SK-N-SH (cell line): Measurements from ENCODE around the gene FAM47E.

Experiments used
- CHD2 ChIP-seq: fragments of 150-350 bp; IDR thresholded peaks from 2 replicates; pipeline ENCODE4 v1.6.1; 2018; ENCODE audit warnings: low read length; ENCODE audit not compliant: partially characterized antibody
- ELF1 ChIP-seq: IDR thresholded peaks from 2 replicates; pipeline ENCODE4 v1.4.0; 2012
- EP300 ChIP-seq, 2 experiments: IDR thresholded peaks; 2 replicates each; pipeline versions ENCODE4 v1.4.0 to v1.6.1; 2012; ENCODE audit warnings: borderline replicate concordance in 1 of 2, low read depth in 1 of 2, low read length in 1 of 2
- EZH2phosphoT487 ChIP-seq: fragments of 200-600 bp; sonication (generic); IDR thresholded peaks from 2 replicates; pipeline ENCODE4 v1.6.1; 2017; ENCODE audit warnings: low read depth, mixed run types, mild to moderate bottlenecking, antibody characterized with exemption, moderate library complexity, borderline replicate concordance
- RAD21 ChIP-seq: IDR thresholded peaks from 2 replicates; pipeline ENCODE4 v1.6.1; 2012; ENCODE audit warnings: mild to moderate bottlenecking, low read length
- RFX5 ChIP-seq: IDR thresholded peaks from 2 replicates; pipeline ENCODE4 v1.6.1; 2012; ENCODE audit warnings: mild to moderate bottlenecking, improper control_type of control experiment, low read length
- TAF1 ChIP-seq: IDR thresholded peaks from 2 replicates; pipeline ENCODE4 v1.6.1; 2012; ENCODE audit warnings: low read depth, mild to moderate bottlenecking, low read length, moderate library complexity, borderline replicate concordance
- TEAD4 ChIP-seq: IDR thresholded peaks from 2 replicates; pipeline ENCODE4 v1.4.0; 2012; ENCODE audit warnings: mild to moderate bottlenecking, borderline replicate concordance; ENCODE audit not compliant: insufficient read depth
- YY1 ChIP-seq: IDR thresholded peaks from 2 replicates; pipeline ENCODE4 v1.4.0; 2012; ENCODE audit warnings: low read depth, mild to moderate bottlenecking
- TF ChIP-seq, protein P1 (sequence below): IDR thresholded peaks from 2 replicates; pipeline ENCODE4 v1.4.0; 2012; ENCODE audit warnings: low read depth, borderline replicate concordance
- TF ChIP-seq, protein P2 (sequence below): fragments of 200-600 bp; sonication (generic); IDR thresholded peaks from 2 replicates; pipeline ENCODE4 v1.6.1; 2017; ENCODE audit warnings: antibody characterized with exemption, mild to moderate bottlenecking, moderate library complexity
- TF ChIP-seq, protein P3 (sequence below): IDR thresholded peaks from 2 replicates; pipeline ENCODE4 v1.4.0; 2012; ENCODE audit warnings: low read depth
- TF ChIP-seq, protein P4 (sequence below): IDR thresholded peaks from 2 replicates; pipeline ENCODE4 v1.4.0; 2012; ENCODE audit warnings: low read depth, borderline replicate concordance

DNA sequence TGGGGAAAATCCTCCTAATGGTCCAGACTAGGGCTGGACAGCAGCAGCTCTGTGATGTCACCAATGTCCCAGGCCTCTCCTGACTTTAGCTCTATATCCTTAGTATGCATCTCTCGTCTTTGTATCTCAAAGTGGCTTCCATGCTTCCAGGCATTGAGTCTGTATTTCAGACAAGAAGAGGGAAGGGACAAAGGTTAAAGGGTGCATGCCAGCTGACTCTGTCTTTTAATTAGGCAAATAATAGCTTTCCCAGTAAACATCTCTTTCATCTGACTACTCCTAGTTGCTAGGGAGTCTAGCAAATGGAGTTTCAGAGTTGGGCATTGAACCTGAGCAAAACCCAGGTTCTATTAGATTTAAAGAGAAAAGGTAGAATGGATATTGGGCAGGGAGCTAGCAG, 5.4 kb downstream of the FAM47E start:
- TF ChIP-seq CHD2 (no peak), EZH2phosphoT487 (no peak), EP300 (IDR thresholded peaks at IDR 0.05; ENCODE audit: borderline replicate concordance in 1 of 2, low read depth in 1 of 2, low read length in 1 of 2) (no peak), RAD21 (no peak), RFX5 (no peak), ELF1 (no peak), YY1 (no peak), TEAD4 (no peak), TAF1 (no peak)
- TF ChIP-seq, protein P1, sequence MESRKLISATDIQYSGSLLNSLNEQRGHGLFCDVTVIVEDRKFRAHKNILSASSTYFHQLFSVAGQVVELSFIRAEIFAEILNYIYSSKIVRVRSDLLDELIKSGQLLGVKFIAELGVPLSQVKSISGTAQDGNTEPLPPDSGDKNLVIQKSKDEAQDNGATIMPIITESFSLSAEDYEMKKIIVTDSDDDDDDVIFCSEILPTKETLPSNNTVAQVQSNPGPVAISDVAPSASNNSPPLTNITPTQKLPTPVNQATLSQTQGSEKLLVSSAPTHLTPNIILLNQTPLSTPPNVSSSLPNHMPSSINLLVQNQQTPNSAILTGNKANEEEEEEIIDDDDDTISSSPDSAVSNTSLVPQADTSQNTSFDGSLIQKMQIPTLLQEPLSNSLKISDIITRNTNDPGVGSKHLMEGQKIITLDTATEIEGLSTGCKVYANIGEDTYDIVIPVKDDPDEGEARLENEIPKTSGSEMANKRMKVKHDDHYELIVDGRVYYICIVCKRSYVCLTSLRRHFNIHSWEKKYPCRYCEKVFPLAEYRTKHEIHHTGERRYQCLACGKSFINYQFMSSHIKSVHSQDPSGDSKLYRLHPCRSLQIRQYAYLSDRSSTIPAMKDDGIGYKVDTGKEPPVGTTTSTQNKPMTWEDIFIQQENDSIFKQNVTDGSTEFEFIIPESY: no peak
- TF ChIP-seq, protein P2, sequence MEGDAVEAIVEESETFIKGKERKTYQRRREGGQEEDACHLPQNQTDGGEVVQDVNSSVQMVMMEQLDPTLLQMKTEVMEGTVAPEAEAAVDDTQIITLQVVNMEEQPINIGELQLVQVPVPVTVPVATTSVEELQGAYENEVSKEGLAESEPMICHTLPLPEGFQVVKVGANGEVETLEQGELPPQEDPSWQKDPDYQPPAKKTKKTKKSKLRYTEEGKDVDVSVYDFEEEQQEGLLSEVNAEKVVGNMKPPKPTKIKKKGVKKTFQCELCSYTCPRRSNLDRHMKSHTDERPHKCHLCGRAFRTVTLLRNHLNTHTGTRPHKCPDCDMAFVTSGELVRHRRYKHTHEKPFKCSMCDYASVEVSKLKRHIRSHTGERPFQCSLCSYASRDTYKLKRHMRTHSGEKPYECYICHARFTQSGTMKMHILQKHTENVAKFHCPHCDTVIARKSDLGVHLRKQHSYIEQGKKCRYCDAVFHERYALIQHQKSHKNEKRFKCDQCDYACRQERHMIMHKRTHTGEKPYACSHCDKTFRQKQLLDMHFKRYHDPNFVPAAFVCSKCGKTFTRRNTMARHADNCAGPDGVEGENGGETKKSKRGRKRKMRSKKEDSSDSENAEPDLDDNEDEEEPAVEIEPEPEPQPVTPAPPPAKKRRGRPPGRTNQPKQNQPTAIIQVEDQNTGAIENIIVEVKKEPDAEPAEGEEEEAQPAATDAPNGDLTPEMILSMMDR: no peak
- TF ChIP-seq, protein P3, sequence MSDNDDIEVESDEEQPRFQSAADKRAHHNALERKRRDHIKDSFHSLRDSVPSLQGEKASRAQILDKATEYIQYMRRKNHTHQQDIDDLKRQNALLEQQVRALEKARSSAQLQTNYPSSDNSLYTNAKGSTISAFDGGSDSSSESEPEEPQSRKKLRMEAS: no peak
- TF ChIP-seq, protein P4, sequence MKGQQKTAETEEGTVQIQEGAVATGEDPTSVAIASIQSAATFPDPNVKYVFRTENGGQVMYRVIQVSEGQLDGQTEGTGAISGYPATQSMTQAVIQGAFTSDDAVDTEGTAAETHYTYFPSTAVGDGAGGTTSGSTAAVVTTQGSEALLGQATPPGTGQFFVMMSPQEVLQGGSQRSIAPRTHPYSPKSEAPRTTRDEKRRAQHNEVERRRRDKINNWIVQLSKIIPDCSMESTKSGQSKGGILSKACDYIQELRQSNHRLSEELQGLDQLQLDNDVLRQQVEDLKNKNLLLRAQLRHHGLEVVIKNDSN: no peak
